HEK293 (cell line): ENCODE data around the gene HIC1.

Source experiments
- TCF7L2 ChIP-seq: IDR thresholded peaks from 2 replicates; pipeline ENCODE4 v1.6.1; 2011; ENCODE audit warnings: low read depth, mild to moderate bottlenecking, inconsistent platforms, low read length, moderate library complexity, borderline replicate concordance
- ZNF354C ChIP-seq: fragments of 450-650 bp; formaldehyde crosslinking; IDR thresholded peaks from 2 replicates; pipeline ENCODE4 v1.5.1; 2016; ENCODE audit warnings: missing biosample characterization, missing genetic modification characterization, low read depth, borderline replicate concordance

- TF ChIP-seq TCF7L2 (no peak), ZNF354C (tag by site-specific recombination) (no peak)
These were observed 52.1 kb downstream of the HIC1 start for GRCh38 chr17:2107050-2107449.
